Lung (tissue), 12 donors: ENCODE measurements around the gene COLEC12. TPM values are rescaled to one million over a fixed set of nuclear protein-coding genes. Genes with fewer than 3 reads are reported as not detected.

Source experiments
- ATAC-seq: fragments of 200-7000 bp; cut with Tn5 transposase; one replicate; pipeline ENCODE4 v1.9.1; 2020; ENCODE audit warnings: moderate number of reproducible peaks; ENCODE audit not compliant: insufficient read depth, low FRiP score
- DNase-seq, 3 donors: peaks; one replicate each; pipeline ENCODE4 v3.0.0-alpha.2; 2013 to 2017
- H3K27ac ChIP-seq, 2 donors: one replicate each; pipeline ENCODE4 v1.5.1; 2013; ENCODE audit warnings: mild to moderate bottlenecking in 2 of 2, moderate library complexity in 2 of 2, control low read depth in 1 of 2, inconsistent platforms in 1 of 2, low read depth in 1 of 2, low read length in 1 of 2
- H3K27me3 ChIP-seq, 3 donors: one replicate each; pipeline ENCODE4 v1.5.1; 2013; ENCODE audit warnings: low read length in 2 of 3; ENCODE audit not compliant: control insufficient read depth in 3 of 3, insufficient read depth in 3 of 3
- H3K36me3 ChIP-seq, 4 donors: one replicate each; pipeline ENCODE4 v1.5.1; 2013; ENCODE audit warnings: low read length in 4 of 4, mild to moderate bottlenecking in 1 of 4, moderate library complexity in 1 of 4; ENCODE audit not compliant: control insufficient read depth in 4 of 4, insufficient read depth in 4 of 4
- H3K4me1 ChIP-seq, 5 donors: one replicate each; pipeline ENCODE4 v1.5.1; 2013; ENCODE audit warnings: low read length in 5 of 5, mild to moderate bottlenecking in 2 of 5, moderate library complexity in 1 of 5; ENCODE audit not compliant: control insufficient read depth in 5 of 5, insufficient read depth in 5 of 5
- H3K4me3 ChIP-seq: one replicate; pipeline ENCODE4 v1.5.1; 2013; ENCODE audit warnings: mild to moderate bottlenecking, control low read depth, moderate library complexity
- H3K9ac ChIP-seq, 2 donors: one replicate each; pipeline ENCODE4 v1.5.1; 2013; ENCODE audit warnings: low read length in 2 of 2, control low read depth in 1 of 2; ENCODE audit not compliant: insufficient read depth in 1 of 2
- H3K9me3 ChIP-seq, 4 donors: one replicate each; pipeline ENCODE4 v1.5.1; 2013; ENCODE audit warnings: low read length in 3 of 4, mild to moderate bottlenecking in 1 of 4, moderate library complexity in 1 of 4; ENCODE audit not compliant: control insufficient read depth in 4 of 4, insufficient read depth in 3 of 4
- WGBS, 2 donors: extraction: QIAGEN DNeasy Blood & Tissue Kit; methylation state at CpG; one replicate each; pipeline ENCODE4 v1.1.7; 2013; 5-methylcytosine and 5-hydroxymethylcytosine counted together
- polyA plus RNA-seq, 2 donors: library from polyadenylated mRNA; stranded (reverse); fragments of 200-250 nt; gene quantifications; one replicate each; pipeline ENCODE4 v1.2.1, GENCODE V29; 2013
- total RNA-seq, 2 donors: library from RNA; depleted of rRNA in 1 of 2; stranded (reverse); fragments of >200 nt in 1 of 2; gene quantifications; one replicate each; pipeline ENCODE4 v1.2.1, GENCODE V29; 2014 to 2021
- TF ChIP-seq, protein P1 (sequence below): IDR thresholded peaks from 2 replicates; pipeline ENCODE4 v1.5.1; 2012; ENCODE audit warnings: mild to moderate bottlenecking; ENCODE audit errors: control extremely low read depth, extremely low read depth
- donor health status: control.
- donor health status: control.
- donor health status: Bipolar disorder and iron deficiency.
- donor health status: healthy.
- donor health status: DM: yes; HTN: yes; CAD: no.

COLEC12 gene
- total and polyA plus RNA-seq, 4 donors, result 10.3 to 108 (median 28.1) TPM

DNA sequence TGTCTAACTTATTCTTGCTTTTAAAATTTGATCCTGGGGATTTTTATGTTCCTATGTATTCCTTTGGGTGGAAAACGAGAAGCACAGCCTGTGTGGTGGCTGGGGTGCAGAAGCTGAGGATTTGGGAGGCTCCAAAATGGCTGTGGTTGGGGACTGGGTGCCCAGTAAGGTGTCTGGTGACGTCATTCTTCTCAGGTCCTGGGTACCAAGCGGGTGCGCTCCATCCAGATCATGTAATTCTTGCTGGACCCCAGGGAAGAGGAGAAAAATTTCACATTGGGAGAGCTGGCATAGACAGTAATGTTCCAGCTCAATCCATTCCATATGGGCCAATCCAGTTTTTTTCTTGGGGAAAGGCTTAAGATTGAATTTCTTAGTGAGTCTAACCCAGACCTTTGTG is 171.6 kb downstream of the COLEC12 start:
- WGBS, 2 donors, result 91 to 97% methylated on average over 4 of the region's 4 CpGs
- Histone ChIP-seq H3K4me3 (no peak overlapping the region), H3K27me3 (no peaks in the 10 kb centered on the region), H3K36me3 (peaks cover 0 to 28% (median 13%) of the 10 kb centered on the region in 4 donors), H3K9ac (no peak overlapping the region), H3K4me1 (peaks cover 0 to 17% (median 2%) of the 10 kb centered on the region in 5 donors), H3K9me3 (no peaks in the 10 kb centered on the region), H3K27ac (no peak overlapping the region)
- TF ChIP-seq, protein P1, sequence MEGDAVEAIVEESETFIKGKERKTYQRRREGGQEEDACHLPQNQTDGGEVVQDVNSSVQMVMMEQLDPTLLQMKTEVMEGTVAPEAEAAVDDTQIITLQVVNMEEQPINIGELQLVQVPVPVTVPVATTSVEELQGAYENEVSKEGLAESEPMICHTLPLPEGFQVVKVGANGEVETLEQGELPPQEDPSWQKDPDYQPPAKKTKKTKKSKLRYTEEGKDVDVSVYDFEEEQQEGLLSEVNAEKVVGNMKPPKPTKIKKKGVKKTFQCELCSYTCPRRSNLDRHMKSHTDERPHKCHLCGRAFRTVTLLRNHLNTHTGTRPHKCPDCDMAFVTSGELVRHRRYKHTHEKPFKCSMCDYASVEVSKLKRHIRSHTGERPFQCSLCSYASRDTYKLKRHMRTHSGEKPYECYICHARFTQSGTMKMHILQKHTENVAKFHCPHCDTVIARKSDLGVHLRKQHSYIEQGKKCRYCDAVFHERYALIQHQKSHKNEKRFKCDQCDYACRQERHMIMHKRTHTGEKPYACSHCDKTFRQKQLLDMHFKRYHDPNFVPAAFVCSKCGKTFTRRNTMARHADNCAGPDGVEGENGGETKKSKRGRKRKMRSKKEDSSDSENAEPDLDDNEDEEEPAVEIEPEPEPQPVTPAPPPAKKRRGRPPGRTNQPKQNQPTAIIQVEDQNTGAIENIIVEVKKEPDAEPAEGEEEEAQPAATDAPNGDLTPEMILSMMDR, result no peak
- ATAC-seq, result no peak
- DNase-seq, result no peak

DNA sequence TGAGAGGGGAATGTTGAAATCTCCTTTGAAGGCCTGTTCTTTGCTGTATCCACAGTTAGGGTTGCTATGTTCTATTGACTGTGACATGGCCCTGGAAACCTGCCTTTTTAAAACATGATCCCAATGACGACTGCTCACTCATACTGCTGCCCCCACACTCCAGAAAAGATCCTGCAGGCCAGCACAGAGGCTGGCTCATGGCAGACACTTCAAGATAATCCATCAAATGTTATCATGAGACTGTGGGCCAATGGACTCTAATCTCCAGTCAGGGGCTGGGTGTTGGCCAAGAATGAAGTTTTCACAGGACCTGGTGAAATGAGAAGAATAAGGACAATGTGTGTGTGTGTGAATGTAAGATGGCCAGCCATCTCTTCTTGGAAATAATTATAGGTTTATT is 173.7 kb downstream of the COLEC12 start:
- H3K4me1 ChIP-seq, result peaks cover 0 to 4% (median 0%) of the 10 kb centered on the region in 5 donors
- H3K9me3 ChIP-seq, result no peaks in the 10 kb centered on the region
- 69 to 93% methylated on average over 1 of the region's 1 CpG for WGBS, 2 donors
- no peak for ATAC-seq
- no peak overlapping the region for H3K27ac ChIP-seq
- DNase-seq, result peak in 2 of 3 donors; percentile 15 to 17
- no peaks in the 10 kb centered on the region for H3K27me3 ChIP-seq
- no peak overlapping the region for H3K4me3 ChIP-seq
- H3K36me3 ChIP-seq, result peaks cover 0 to 27% (median 14%) of the 10 kb centered on the region in 4 donors
- TF ChIP-seq, protein P1, result no peak
- H3K9ac ChIP-seq, result no peak overlapping the region

DNA sequence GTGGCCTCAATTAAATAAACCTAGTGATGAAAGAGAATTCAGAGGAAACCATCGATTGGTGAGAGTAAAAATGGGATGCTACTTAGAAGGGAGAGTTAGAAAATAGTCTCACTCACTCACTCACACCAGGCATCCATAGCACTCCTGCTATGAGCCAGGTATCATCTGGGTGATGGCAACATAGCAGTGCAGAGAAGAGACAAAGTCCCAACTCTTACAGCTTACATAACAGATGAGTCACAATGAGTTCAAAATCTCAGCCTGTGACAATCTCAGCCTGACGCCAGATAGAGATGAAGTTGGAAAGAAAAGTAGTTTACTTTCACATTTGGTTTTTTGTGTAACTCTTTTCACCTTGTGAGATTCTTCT is 177.3 kb downstream of the COLEC12 start:
- no peak for ATAC-seq

More for the DNA sequence above, 177.3 kb downstream of the COLEC12 start:
- Histone ChIP-seq H3K27me3 (no peaks in the 10 kb centered on the region), H3K9me3 (no peaks in the 10 kb centered on the region), H3K4me1 (no peaks in the 10 kb centered on the region), H3K36me3 (peaks cover 0 to 31% (median 13%) of the 10 kb centered on the region in 4 donors), H3K27ac (no peak overlapping the region), H3K9ac (no peak overlapping the region), H3K4me3 (no peak overlapping the region)
- 65 to 69% methylated on average over 2 of the region's 2 CpGs for WGBS, 2 donors
- DNase-seq, result no peak
- TF ChIP-seq, protein P1, result no peak
